OCI-LY1 (cell line): ENCODE measurements around the gene MYO10.

ENCODE experiments used
- H2AFZ ChIP-seq: fragments of 200-600 bp; sonication (generic), shearing (Covaris generic); 2 replicates; pipeline ENCODE4 v1.6.0; 2014; ENCODE audit warnings: antibody characterized with exemption, mild to moderate bottlenecking, low read length
- H3F3A ChIP-seq: fragments of 200-600 bp; sonication (generic), shearing (Covaris generic); 2 replicates; pipeline ENCODE4 v1.6.0; 2014; ENCODE audit warnings: mild to moderate bottlenecking, antibody characterized with exemption, low read length, moderate library complexity; ENCODE audit not compliant: insufficient read depth
- H3K27ac ChIP-seq: fragments of 200-600 bp; sonication (generic); 2 replicates; pipeline ENCODE4 v1.5.1; 2014; ENCODE audit warnings: low read length, mixed run types, mild to moderate bottlenecking, low read depth; ENCODE audit not compliant: poor library complexity, severe bottlenecking
- H3K27me3 ChIP-seq: fragments of 200-600 bp; sonication (generic); 2 replicates; pipeline ENCODE4 v1.6.0; 2014; ENCODE audit warnings: antibody characterized with exemption, mild to moderate bottlenecking, low read length, moderate library complexity; ENCODE audit not compliant: insufficient read depth
- H3K36me3 ChIP-seq: fragments of 200-600 bp; sonication (generic); 2 replicates; pipeline ENCODE4 v1.6.1; 2014; ENCODE audit warnings: mild to moderate bottlenecking, antibody characterized with exemption, low read length, moderate library complexity, mixed read lengths; ENCODE audit not compliant: insufficient read depth
- H3K4me1 ChIP-seq: fragments of 200-600 bp; sonication (generic); 2 replicates; pipeline ENCODE4 v1.5.1; 2014; ENCODE audit warnings: mild to moderate bottlenecking, low read length, moderate library complexity; ENCODE audit not compliant: insufficient read depth, severe bottlenecking
- H3K4me2 ChIP-seq: fragments of 200-600 bp; sonication (generic), shearing (Covaris generic); 2 replicates; pipeline ENCODE4 v1.6.1; 2014; ENCODE audit warnings: low read length
- H3K4me3 ChIP-seq: fragments of 200-600 bp; sonication (generic); 2 replicates; pipeline ENCODE4 v1.5.1; 2014; ENCODE audit warnings: low read length, low read depth, mild to moderate bottlenecking, mixed read lengths; ENCODE audit not compliant: poor library complexity, severe bottlenecking
- H3K79me2 ChIP-seq: fragments of 200-600 bp; shearing (Covaris generic); 2 replicates; pipeline ENCODE4 v1.6.1; 2016; ENCODE audit warnings: mixed run types, low read length, mixed read lengths; ENCODE audit not compliant: insufficient read depth
- H3K9ac ChIP-seq: fragments of 200-600 bp; sonication (generic), shearing (Covaris generic); 2 replicates; pipeline ENCODE4 v1.6.1; 2014; ENCODE audit warnings: mild to moderate bottlenecking, low read length, mixed read lengths
- H3K9me2 ChIP-seq: fragments of 200-600 bp; sonication (generic), shearing (Covaris generic); 2 replicates; pipeline ENCODE4 v1.6.1; 2014; ENCODE audit warnings: low read depth, mild to moderate bottlenecking, low read length, mixed read lengths
- H3K9me3 ChIP-seq: fragments of 200-600 bp; shearing (Covaris generic); 2 replicates; pipeline ENCODE4 v1.6.1; 2014; ENCODE audit warnings: low read length, mixed read lengths
- H4K20me1 ChIP-seq: fragments of 200-600 bp; sonication (generic), shearing (Covaris generic); 2 replicates; pipeline ENCODE4 v1.6.0; 2016; ENCODE audit warnings: mild to moderate bottlenecking, low read length; ENCODE audit not compliant: insufficient read depth
- CTCF ChIP-seq: fragments of 200-600 bp; sonication (generic), shearing (Covaris generic); IDR thresholded peaks from 2 replicates; pipeline ENCODE4 v1.5.1; 2017; ENCODE audit warnings: mild to moderate bottlenecking, antibody characterized with exemption, low read length, moderate library complexity, mixed read lengths
- EZH2 ChIP-seq: fragments of 200-600 bp; sonication (generic), shearing (Covaris generic); IDR thresholded peaks from 2 replicates; pipeline ENCODE4 v1.8.0; 2017; ENCODE audit warnings: borderline replicate concordance, mixed run types, mild to moderate bottlenecking, antibody characterized with exemption, low read length, moderate library complexity, mixed read lengths

The MYO10 gene

DNA sequence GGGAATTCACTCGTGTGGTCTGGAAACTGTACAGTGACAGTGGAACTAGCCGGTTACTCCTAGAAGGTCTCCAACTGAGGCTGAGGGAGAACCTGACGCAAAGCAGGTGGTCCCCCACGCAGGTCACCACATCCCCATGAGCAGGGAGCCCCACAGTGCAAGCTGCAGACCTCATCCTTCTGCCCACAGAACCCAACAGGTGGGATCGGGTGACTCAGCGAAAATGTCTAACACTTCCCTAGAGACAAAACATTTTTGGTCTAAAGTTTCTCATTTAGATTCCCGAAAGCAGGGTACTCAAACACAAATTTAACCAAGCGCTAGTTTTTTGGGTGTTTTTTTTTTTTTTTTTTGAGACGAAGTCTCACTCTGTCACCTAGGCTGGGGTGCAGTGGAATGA, 256.9 kb downstream of the MYO10 start:
- Histone ChIP-seq H3F3A (no peaks in the 10 kb centered on the region), H3K36me3 (no peaks in the 10 kb centered on the region), H3K9me3 (no peaks in the 10 kb centered on the region), H3K27me3 (no peaks in the 10 kb centered on the region), H3K27ac (no peak overlapping the region), H3K9me2 (no peaks in the 10 kb centered on the region), H2AFZ (no peak overlapping the region), H4K20me1 (no peaks in the 10 kb centered on the region), H3K4me1 (no peaks in the 10 kb centered on the region), H3K4me2 (no peak overlapping the region), H3K79me2 (no peaks in the 10 kb centered on the region), H3K9ac (no peak overlapping the region), H3K4me3 (no peak overlapping the region)
- no peak for TF ChIP-seq EZH2
- TF ChIP-seq CTCF, result no peak

DNA sequence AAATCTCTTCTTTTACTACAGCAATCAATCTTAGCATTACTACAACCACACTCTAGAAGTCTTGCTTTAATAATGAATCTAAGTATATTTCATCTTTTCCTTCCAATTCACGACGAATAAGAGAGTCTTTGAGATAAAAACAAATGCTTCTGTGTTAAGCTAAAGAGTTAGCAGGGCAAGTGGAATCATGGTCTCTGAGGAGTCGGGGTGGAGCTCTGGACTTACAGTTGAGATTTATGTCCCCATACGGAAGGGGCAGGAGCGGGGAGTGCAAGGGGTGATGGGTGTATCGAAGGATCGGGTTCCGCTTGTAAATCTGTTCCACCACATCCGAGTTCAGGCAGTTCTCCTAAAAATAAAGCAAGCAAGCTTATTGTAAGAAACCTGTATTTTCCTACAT, 260.3 kb downstream of the MYO10 start:
- H3K9me2 ChIP-seq, result no peaks in the 10 kb centered on the region
- no peak overlapping the region for H3K4me2 ChIP-seq
- H3K4me1 ChIP-seq, result no peaks in the 10 kb centered on the region
- H3F3A ChIP-seq, result no peaks in the 10 kb centered on the region
- H3K36me3 ChIP-seq, result no peaks in the 10 kb centered on the region
- no peak overlapping the region for H3K27ac ChIP-seq
- no peaks in the 10 kb centered on the region for H4K20me1 ChIP-seq
- H3K9ac ChIP-seq, result no peak overlapping the region
- no peaks in the 10 kb centered on the region for H3K79me2 ChIP-seq
- TF ChIP-seq CTCF (no peak), EZH2 (no peak)
- H3K9me3 ChIP-seq, result no peaks in the 10 kb centered on the region
- H3K4me3 ChIP-seq, result no peak overlapping the region
- no peak overlapping the region for H2AFZ ChIP-seq
- no peaks in the 10 kb centered on the region for H3K27me3 ChIP-seq

DNA sequence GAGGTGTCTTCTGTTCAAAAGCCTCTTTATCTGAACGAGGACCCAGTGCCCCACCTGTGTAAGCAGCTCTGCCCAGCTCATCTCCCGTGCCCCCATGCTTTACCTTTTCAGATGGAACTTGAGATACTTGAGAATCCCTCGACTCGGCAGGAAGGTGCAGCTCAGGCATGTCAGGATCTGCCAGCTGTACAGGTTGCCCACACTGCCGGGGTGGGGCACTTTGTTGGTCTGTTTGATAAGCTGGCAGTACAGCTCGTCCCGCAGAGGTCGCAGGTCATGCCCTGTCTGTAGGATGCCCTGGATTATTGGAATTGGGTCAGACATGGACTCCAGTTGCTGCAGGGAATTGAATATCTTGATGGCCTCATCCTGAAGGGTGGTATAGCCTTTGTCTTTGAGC, 261.3 kb downstream of the MYO10 start:
- H2AFZ ChIP-seq, result no peak overlapping the region
- no peaks in the 10 kb centered on the region for H3K79me2 ChIP-seq
- H3K4me2 ChIP-seq, result no peak overlapping the region
- H3K27ac ChIP-seq, result no peak overlapping the region
- TF ChIP-seq CTCF (no peak), EZH2 (no peak)
- no peaks in the 10 kb centered on the region for H3K27me3 ChIP-seq
- no peaks in the 10 kb centered on the region for H3K9me3 ChIP-seq
- no peak overlapping the region for H3K4me3 ChIP-seq
- no peaks in the 10 kb centered on the region for H4K20me1 ChIP-seq
- no peaks in the 10 kb centered on the region for H3K9me2 ChIP-seq
- H3K4me1 ChIP-seq, result no peaks in the 10 kb centered on the region
- no peak overlapping the region for H3K9ac ChIP-seq
- no peaks in the 10 kb centered on the region for H3F3A ChIP-seq
- no peaks in the 10 kb centered on the region for H3K36me3 ChIP-seq
